B cell (primary cell): ENCODE data around the gene SH3BGRL3.

Experiments used
- CTCF ChIP-seq: fragments of 200-600 bp; IDR thresholded peaks from one replicate; pipeline ENCODE4 v1.8.0; 2022; ENCODE audit warnings: antibody characterized with exemption, mild to moderate bottlenecking
- EZH2 ChIP-seq: IDR thresholded peaks from 2 replicates; pipeline ENCODE4 v1.6.1; 2012; ENCODE audit warnings: borderline replicate concordance, low read depth, mild to moderate bottlenecking, moderate library complexity, low read length; ENCODE audit not compliant: insufficient read depth, poor library complexity, severe bottlenecking

GRCh38 chr1:26289158-26290059 lies 9.5 kb downstream of the SH3BGRL3 start:
- TF ChIP-seq CTCF = no peak
- no peak for TF ChIP-seq EZH2
